ENCODE data around the gene CDH23. TPM values are rescaled to one million over a fixed set of nuclear protein-coding genes. Genes with fewer than 3 reads are reported as not detected.

The CDH23 gene
- total RNA-seq, 1 experiment from 2014 or later: 2.9 TPM

GRCh38 chr10:71693377-71693776, 296.7 kb downstream of the CDH23 start:
- Mint-ChIP-seq H3K4me3 (no peak overlapping the region), H3K9me3 (peaks cover 11% of the 10 kb centered on the region), H3K27me3 (ENCODE audit: low read depth) (no peaks in the 10 kb centered on the region), H3K27ac (no peak overlapping the region), H3K4me1 (no peaks in the 10 kb centered on the region), H3K36me3 (peaks cover 5% of the 10 kb centered on the region; the same call in 1 of the 2 replicates)
- ChIA-PET POLR2A (no interaction called here), CTCF (interaction anchor here (0.8 to 8.3 kb wide), 8 partner anchors 8 to 118 kb away, joined by 3 to 158 read pairs (median 4); no protein-coding TSS in a partner anchor)
- TF ChIP-seq PREB (CRISPR knock-in tag; IDR thresholded peaks at IDR 0.05; ENCODE audit: borderline replicate concordance) (no peak), SMAD4 (CRISPR knock-in tag; IDR thresholded peaks at IDR 0.05) (no peak), USF1 (CRISPR knock-in tag; IDR thresholded peaks at IDR 0.05) (no peak), HMGXB4 (CRISPR knock-in tag; IDR thresholded peaks at IDR 0.05) (no peak), NFATC4 (CRISPR knock-in tag; IDR thresholded peaks at IDR 0.05) (no peak), ZNF281 (CRISPR knock-in tag; IDR thresholded peaks at IDR 0.05) (no peak), USF2 (CRISPR knock-in tag; IDR thresholded peaks at IDR 0.05) (no peak), ZNF396 (CRISPR knock-in tag; IDR thresholded peaks at IDR 0.05; ENCODE audit: borderline replicate concordance) (no peak), FOXJ3 (CRISPR knock-in tag; IDR thresholded peaks at IDR 0.05; ENCODE audit: borderline replicate concordance) (no peak), SOX15 (CRISPR knock-in tag; IDR thresholded peaks at IDR 0.05) (no peak), RELA (CRISPR knock-in tag; IDR thresholded peaks at IDR 0.05; ENCODE audit: borderline replicate concordance) (no peak), FOXP4 (CRISPR knock-in tag; IDR thresholded peaks at IDR 0.05) (no peak), NFE2L1 (CRISPR knock-in tag; IDR thresholded peaks at IDR 0.05) (no peak), CTCF (IDR thresholded peaks at IDR 0.05) (no peak)
- ATAC-seq (no peak), DNase-seq (ENCODE audit: low spot score) (no peak)

All from WTC11 (cell line).